DOHH2 (cell line): ENCODE results near the gene CYB561A3.

Experiments used
- H3F3A ChIP-seq: fragments of 200-600 bp; sonication (generic), shearing (Covaris generic); 2 replicates; pipeline ENCODE4 v1.6.0; 2016; ENCODE audit warnings: antibody characterized with exemption, mild to moderate bottlenecking; ENCODE audit not compliant: control insufficient read depth, insufficient read depth
- H3K27ac ChIP-seq: fragments of 200-600 bp; sonication (generic); 2 replicates; pipeline ENCODE4 v1.5.1; 2014; ENCODE audit warnings: low read depth, mild to moderate bottlenecking, low read length, moderate library complexity
- H3K27me3 ChIP-seq: fragments of 200-600 bp; sonication (generic); 2 replicates; pipeline ENCODE4 v1.6.1; 2014; ENCODE audit warnings: mild to moderate bottlenecking, low read length, mixed read lengths; ENCODE audit not compliant: control insufficient read depth
- H3K36me3 ChIP-seq: fragments of 200-600 bp; sonication (generic); 2 replicates; pipeline ENCODE4 v1.6.1; 2014; ENCODE audit warnings: mild to moderate bottlenecking, low read length, moderate library complexity, mixed read lengths; ENCODE audit not compliant: control insufficient read depth
- H3K4me1 ChIP-seq: fragments of 200-600 bp; sonication (generic); 2 replicates; pipeline ENCODE4 v1.6.1; 2014; ENCODE audit warnings: mild to moderate bottlenecking, low read length, mixed read lengths; ENCODE audit not compliant: control insufficient read depth
- H3K4me2 ChIP-seq: fragments of 200-600 bp; sonication (generic); 2 replicates; pipeline ENCODE4 v1.6.0; 2014; ENCODE audit warnings: mild to moderate bottlenecking, low read length, moderate library complexity
- H3K4me3 ChIP-seq: fragments of 200-600 bp; sonication (generic); 2 replicates; pipeline ENCODE4 v1.5.1; 2014; ENCODE audit warnings: mild to moderate bottlenecking, low read length, mixed read lengths
- H3K79me2 ChIP-seq: fragments of 200-600 bp; sonication (generic); 2 replicates; pipeline ENCODE4 v1.6.1; 2014; ENCODE audit warnings: mild to moderate bottlenecking, low read length, mixed read lengths; ENCODE audit not compliant: control insufficient read depth
- H3K9me2 ChIP-seq: fragments of 200-600 bp; sonication (generic); replicated peaks from 2 replicates; pipeline ENCODE4 v1.6.1; 2014; ENCODE audit warnings: mild to moderate bottlenecking, low read length, mixed read lengths; ENCODE audit not compliant: control insufficient read depth
- H3K9me3 ChIP-seq: fragments of 200-600 bp; sonication (generic); 2 replicates; pipeline ENCODE4 v1.6.1; 2014; ENCODE audit warnings: antibody characterized with exemption, low read length, mixed read lengths; ENCODE audit not compliant: control insufficient read depth, insufficient read depth
- H4K20me1 ChIP-seq: fragments of 200-600 bp; sonication (generic); 2 replicates; pipeline ENCODE4 v1.6.0; 2014; ENCODE audit warnings: low read depth, mild to moderate bottlenecking, antibody characterized with exemption, low read length, moderate library complexity; ENCODE audit not compliant: control insufficient read depth, insufficient read depth
- EZH2phosphoT487 ChIP-seq: fragments of 200-600 bp; sonication (generic); IDR thresholded peaks from 2 replicates; pipeline ENCODE4 v1.6.1; 2017; ENCODE audit warnings: borderline replicate concordance, mild to moderate bottlenecking, antibody characterized with exemption, low read length, moderate library complexity, mixed read lengths
- TF ChIP-seq, protein P1 (sequence below): fragments of 200-600 bp; sonication (generic); IDR thresholded peaks from one replicate; pipeline ENCODE4 v1.5.1; 2014; ENCODE audit warnings: antibody characterized with exemption, mild to moderate bottlenecking, low read depth, low read length; ENCODE audit not compliant: poor library complexity, severe bottlenecking

CYB561A3 gene

DNA sequence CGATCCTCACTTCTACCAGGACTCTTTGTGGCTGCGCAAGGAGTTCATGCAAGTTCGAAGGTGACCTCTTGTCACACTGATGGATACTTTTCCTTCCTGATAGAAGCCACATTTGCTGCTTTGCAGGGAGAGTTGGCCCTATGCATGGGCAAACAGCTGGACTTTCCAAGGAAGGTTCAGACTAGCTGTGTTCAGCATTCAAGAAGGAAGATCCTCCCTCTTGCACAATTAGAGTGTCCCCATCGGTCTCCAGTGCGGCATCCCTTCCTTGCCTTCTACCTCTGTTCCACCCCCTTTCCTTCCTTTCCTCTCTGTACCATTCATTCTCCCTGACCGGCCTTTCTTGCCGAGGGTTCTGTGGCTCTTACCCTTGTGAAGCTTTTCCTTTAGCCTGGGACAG lies 7.0 kb upstream of the CYB561A3 start:
- Histone ChIP-seq H3K9me3 (peaks cover 5% of the 10 kb centered on the region; the same call in 1 of the 2 replicates), H3K79me2 (peaks cover 15% of the 10 kb centered on the region), H3K9me2 (no peaks in the 10 kb centered on the region), H3F3A (0 out of 2 replicates have a peak, but pooled peaks cover 5% of the 10 kb centered on the region), H3K4me1 (peaks cover 3% of the 10 kb centered on the region), H3K27me3 (no peaks in the 10 kb centered on the region), H3K4me2 (no peak overlapping the region), H3K36me3 (peaks cover 83% of the 10 kb centered on the region), H3K27ac (no peak overlapping the region), H4K20me1 (no peaks in the 10 kb centered on the region; the same call in 1 of the 2 replicates), H3K4me3 (no peak overlapping the region)
- no peak for TF ChIP-seq EZH2phosphoT487
- TF ChIP-seq, protein P1, sequence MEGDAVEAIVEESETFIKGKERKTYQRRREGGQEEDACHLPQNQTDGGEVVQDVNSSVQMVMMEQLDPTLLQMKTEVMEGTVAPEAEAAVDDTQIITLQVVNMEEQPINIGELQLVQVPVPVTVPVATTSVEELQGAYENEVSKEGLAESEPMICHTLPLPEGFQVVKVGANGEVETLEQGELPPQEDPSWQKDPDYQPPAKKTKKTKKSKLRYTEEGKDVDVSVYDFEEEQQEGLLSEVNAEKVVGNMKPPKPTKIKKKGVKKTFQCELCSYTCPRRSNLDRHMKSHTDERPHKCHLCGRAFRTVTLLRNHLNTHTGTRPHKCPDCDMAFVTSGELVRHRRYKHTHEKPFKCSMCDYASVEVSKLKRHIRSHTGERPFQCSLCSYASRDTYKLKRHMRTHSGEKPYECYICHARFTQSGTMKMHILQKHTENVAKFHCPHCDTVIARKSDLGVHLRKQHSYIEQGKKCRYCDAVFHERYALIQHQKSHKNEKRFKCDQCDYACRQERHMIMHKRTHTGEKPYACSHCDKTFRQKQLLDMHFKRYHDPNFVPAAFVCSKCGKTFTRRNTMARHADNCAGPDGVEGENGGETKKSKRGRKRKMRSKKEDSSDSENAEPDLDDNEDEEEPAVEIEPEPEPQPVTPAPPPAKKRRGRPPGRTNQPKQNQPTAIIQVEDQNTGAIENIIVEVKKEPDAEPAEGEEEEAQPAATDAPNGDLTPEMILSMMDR, result no peak

DNA sequence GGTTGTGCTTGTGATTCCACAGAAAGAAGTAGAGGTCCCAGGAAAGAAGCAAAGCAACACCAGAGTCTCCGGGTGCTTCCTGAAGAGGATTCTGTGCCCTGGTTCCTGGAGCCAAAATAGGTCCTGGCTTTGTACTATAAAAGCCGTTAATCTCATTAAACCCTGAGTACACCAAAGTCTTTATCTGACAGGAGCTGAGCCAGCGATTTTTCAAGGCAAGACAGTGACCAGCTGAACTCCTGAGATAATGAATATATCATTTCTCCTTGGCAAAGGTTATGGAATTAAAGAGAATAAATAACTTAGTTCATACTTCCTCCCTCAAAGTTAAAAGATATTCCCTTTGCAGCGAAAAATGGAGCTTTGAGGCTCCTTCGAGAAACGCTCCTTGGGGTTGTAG lies 5.7 kb upstream of the CYB561A3 start:
- Histone ChIP-seq H3K27ac (no peak overlapping the region), H3K4me2 (no peak overlapping the region), H3K4me3 (no peak overlapping the region), H3K27me3 (no peaks in the 10 kb centered on the region), H3K79me2 (peaks cover 27% of the 10 kb centered on the region), H3K4me1 (peaks cover 11% of the 10 kb centered on the region), H3F3A (0 out of 2 replicates have a peak, but pooled peaks cover 5% of the 10 kb centered on the region), H3K36me3 (peaks cover 86% of the 10 kb centered on the region), H3K9me2 (no peaks in the 10 kb centered on the region), H4K20me1 (no peaks in the 10 kb centered on the region; the same call in 1 of the 2 replicates), H3K9me3 (peaks cover 5% of the 10 kb centered on the region; the same call in 1 of the 2 replicates)
- TF ChIP-seq, protein P1, result no peak
- no peak for TF ChIP-seq EZH2phosphoT487

DNA sequence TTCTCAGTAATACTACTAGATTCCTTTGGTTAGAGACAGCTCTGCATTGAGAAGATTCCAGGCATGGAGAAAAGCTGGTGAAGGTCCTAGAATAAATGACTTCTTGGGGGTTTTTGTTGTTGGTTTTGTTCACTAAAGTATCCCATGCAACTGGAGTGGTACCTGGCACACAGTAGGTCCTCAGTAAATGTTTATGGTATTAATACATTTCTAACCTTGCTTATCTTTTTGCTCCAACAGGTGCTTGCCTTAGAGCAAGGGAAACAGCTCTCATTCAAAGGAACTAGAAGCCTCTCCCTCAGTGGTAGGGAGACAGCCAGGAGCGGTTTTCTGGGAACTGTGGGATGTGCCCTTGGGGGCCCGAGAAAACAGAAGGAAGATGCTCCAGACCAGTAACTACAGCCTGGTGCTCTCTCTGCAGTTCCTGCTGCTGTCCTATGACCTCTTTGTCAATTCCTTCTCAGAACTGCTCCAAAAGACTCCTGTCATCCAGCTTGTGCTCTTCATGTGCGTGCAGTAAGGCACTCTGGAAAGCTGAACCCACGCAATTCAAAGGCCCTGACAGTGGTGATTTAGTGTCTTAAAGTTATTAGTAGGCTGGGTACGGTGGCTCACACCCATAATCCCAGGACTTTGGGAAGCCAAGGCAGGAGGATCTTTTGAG lies 2.5 kb upstream of the CYB561A3 start:
- Histone ChIP-seq H3K4me3 (peak overlapping the region; percentile 99; the same call in 1 of the 2 replicates), H4K20me1 (no peaks in the 10 kb centered on the region; the same call in 1 of the 2 replicates), H3K27me3 (no peaks in the 10 kb centered on the region), H3K79me2 (peaks cover 60% of the 10 kb centered on the region), H3K9me2 (no peaks in the 10 kb centered on the region), H3K4me1 (peaks cover 24% of the 10 kb centered on the region), H3K36me3 (peaks cover 85% of the 10 kb centered on the region), H3F3A (peaks cover 17% of the 10 kb centered on the region), H3K9me3 (no peaks in the 10 kb centered on the region), H3K27ac (no peak overlapping the region), H3K4me2 (peak overlapping the region; percentile 98)
- TF ChIP-seq, protein P1, result no peak
- no peak for TF ChIP-seq EZH2phosphoT487
